Measurements from ENCODE around the gene USH1C. TPM values are rescaled to one million over a fixed set of nuclear protein-coding genes. Genes with fewer than 3 reads are reported as not detected.
A peak's percentile ranks its signal among the peaks of the same experiment; 100 is the strongest.

USH1C gene
- total RNA-seq, 8 experiments from 2014 or later = 0.11 to 1.00 (median 0.51) TPM; not detected in 3

- in situ Hi-C loops (cut with MboI; ENCODE audit: low pct_unique_long_range_greater_than_20kb in 2 of 9, low sequenced_read_pairs in 9 of 9, unreplicated experiment in 9 of 9) = loop anchor here in 8 of 9 experiments (10.0 to 25.0 kb wide), 5 partner anchors 108 to 267 kb away; partner anchors contain the start of genes KCNJ11 (in 6 of the 8) and NCR3LG1 (in 1 of the 8)
- peaks cover 9 to 10% of the 10 kb centered on the region in 2 donors for H3K4me1 ChIP-seq (replicated peaks in 1 of 2)
- 6 to 100% (median 51%) methylated on average over 1 to 7 of the region's 9 CpGs; no CpG with 5 or more reads in 4 of the 10 experiments for WGBS, 10 experiments
- H3K27ac ChIP-seq = no peak overlapping the region
- no peak overlapping the region for H3K4me3 ChIP-seq
- peak; percentile 66 to 90 (median 80) for ATAC-seq (replicated peaks in 6 of 8)
These were observed 39.7 kb downstream of the USH1C start for GRCh38 chr11:17504330-17505107.

DNA sequence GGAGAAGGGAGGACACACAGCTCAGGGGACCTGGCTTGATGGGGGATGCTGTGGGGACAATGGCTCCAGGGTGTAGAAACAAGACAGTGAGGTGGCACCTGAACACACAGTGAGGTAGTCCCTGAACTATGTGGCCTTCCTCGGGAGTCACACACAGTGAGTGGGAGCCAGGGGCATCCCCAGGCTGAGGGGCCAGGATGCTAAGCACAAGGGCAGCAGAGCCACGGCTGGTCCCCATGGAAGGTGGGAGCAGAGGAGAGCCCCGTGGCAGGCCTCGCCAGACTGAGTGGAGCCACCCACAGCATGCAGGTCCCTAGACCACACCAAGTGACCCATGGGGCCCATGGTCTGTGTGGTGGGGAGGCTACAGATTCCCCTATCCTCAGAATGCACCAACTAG is 41.6 kb downstream of the USH1C start:
- Histone ChIP-seq H3K4me1 (replicated peaks in 1 of 2) (peaks cover 2% of the 10 kb centered on the region in 2 donors), H3K4me3 (no peak overlapping the region), H3K27ac (no peak overlapping the region)
- WGBS, 10 experiments = 0 to 60% (median 60%) methylated on average over 1 of the region's 4 CpGs; no CpG with 5 or more reads in 7 of the 10 experiments
- in situ Hi-C loops (cut with MboI; ENCODE audit: low pct_unique_long_range_greater_than_20kb in 2 of 9, low sequenced_read_pairs in 9 of 9, unreplicated experiment in 9 of 9) = loop anchor here in 8 of 9 experiments (10.0 to 25.0 kb wide), 5 partner anchors 110 to 265 kb away; partner anchors contain the start of genes KCNJ11 (in 6 of the 8) and NCR3LG1 (in 1 of the 8)
- no peak for ATAC-seq (replicated peaks in 6 of 8)

GRCh38 chr11:17500673-17501072 is 43.5 kb downstream of the USH1C start:
- ATAC-seq (replicated peaks in 6 of 8) = no peak
- H3K27ac ChIP-seq = no peak overlapping the region
- in situ Hi-C loops (cut with MboI; ENCODE audit: low pct_unique_long_range_greater_than_20kb in 2 of 9, low sequenced_read_pairs in 9 of 9, unreplicated experiment in 9 of 9) = loop anchor here in 8 of 9 experiments (10.0 to 25.0 kb wide), 5 partner anchors 112 to 263 kb away; partner anchors contain the start of genes KCNJ11 (in 6 of the 8) and NCR3LG1 (in 1 of the 8)
- H3K4me3 ChIP-seq = no peak overlapping the region
- no peaks in the 10 kb centered on the region for H3K4me1 ChIP-seq (replicated peaks in 1 of 2)
- WGBS, 10 experiments = 10 to 100% (median 86%) methylated on average over 1 to 6 of the region's 12 CpGs; no CpG with 5 or more reads in 4 of the 10 experiments

DNA sequence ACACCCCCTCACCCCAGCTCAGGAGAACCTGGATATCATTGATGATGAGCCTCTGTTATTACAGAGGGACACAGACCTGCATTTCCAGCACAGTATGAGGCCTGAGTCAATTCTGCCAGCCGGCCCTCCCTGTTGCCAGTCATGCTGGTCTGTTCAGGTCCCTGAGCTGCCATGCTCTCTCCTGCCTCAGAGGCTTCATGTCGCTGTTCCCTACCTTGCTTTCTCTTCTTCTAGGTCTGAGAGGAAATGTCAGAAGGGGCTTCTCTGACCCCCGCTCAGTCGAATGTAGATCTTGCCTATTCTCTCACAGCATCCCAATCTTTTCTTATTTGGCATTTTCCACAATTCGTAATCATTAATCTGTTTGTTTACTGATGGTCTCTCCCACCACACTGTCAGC is 45.7 kb downstream of the USH1C start:
- Histone ChIP-seq H3K4me1 (replicated peaks in 1 of 2) (no peaks in the 10 kb centered on the region), H3K4me3 (no peak overlapping the region), H3K27ac (no peak overlapping the region)
- in situ Hi-C loops (cut with MboI; ENCODE audit: low pct_unique_long_range_greater_than_20kb in 2 of 9, low sequenced_read_pairs in 9 of 9, unreplicated experiment in 9 of 9) = loop anchor here in 2 of 9 experiments (25.0 kb wide), 1 partner anchor 111 kb away; the partner anchor contains the start of gene KCNJ11 (in 2 of the 2)
- WGBS, 10 experiments = 0 to 83% (median 55%) methylated on average over 1 to 5 of the region's 5 CpGs; no CpG with 5 or more reads in 1 of the 10 experiments
- ATAC-seq (replicated peaks in 6 of 8) = peak; percentile 63 to 89 (median 72)

DNA sequence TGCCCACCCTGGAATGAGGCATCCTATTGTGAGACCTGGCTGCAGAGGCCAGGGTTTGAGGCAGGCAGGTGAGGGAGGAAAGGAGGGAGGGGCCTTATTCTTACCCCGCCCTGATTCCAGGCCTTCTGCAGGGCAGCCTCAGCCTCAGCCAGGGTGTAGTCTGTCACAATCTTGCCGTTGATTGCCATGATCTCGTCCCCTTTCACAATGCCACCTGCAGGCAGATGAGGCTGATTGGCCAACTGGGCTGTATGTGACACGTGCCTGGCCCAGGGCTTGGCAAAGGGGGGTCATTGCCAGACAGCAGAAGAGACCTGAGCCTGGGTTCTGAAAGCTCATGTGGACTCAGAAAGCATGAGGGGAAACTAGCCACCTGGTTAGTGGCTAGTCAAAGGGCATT is 46.2 kb downstream of the USH1C start:
- WGBS, 10 experiments = 54 to 67% methylated on average over 2 of the region's 4 CpGs; no CpG with 5 or more reads in 8 of the 10 experiments
- H3K27ac ChIP-seq = no peak overlapping the region
- H3K4me3 ChIP-seq = no peak overlapping the region
- no peaks in the 10 kb centered on the region for H3K4me1 ChIP-seq (replicated peaks in 1 of 2)
- peak in 7 of 8 experiments; percentile 25 to 77 (median 45) for ATAC-seq (replicated peaks in 6 of 8)
- in situ Hi-C loops (cut with MboI; ENCODE audit: low pct_unique_long_range_greater_than_20kb in 2 of 9, low sequenced_read_pairs in 9 of 9, unreplicated experiment in 9 of 9) = loop anchor here in 2 of 9 experiments (25.0 kb wide), 1 partner anchor 111 kb away; the partner anchor contains the start of gene KCNJ11 (in 2 of the 2)

DNA sequence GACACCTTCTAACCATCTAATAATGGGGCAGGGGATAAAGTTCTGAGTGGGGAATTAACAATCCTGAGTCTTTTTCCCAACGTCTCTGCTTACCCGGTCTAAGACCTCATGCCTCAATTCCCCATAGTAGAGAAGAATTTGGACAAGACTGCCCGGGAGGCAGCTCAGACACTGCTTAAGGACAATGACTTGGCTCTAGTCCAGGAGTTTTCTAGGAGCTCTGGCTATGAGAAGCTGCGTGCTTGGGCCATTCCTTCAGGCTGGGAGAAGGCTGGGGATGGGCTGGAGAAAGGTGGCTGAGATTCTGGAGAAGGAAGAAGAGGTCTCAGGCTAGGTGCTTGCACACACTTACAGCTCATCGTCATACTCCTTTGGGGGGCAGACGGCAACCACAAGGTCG is 47.8 kb downstream of the USH1C start:
- in situ Hi-C loops (cut with MboI; ENCODE audit: low pct_unique_long_range_greater_than_20kb in 2 of 9, low sequenced_read_pairs in 9 of 9, unreplicated experiment in 9 of 9) = loop anchor here in 2 of 9 experiments (25.0 kb wide), 1 partner anchor 109 kb away; the partner anchor contains the start of gene KCNJ11 (in 2 of the 2)
- ATAC-seq (replicated peaks in 6 of 8) = peak in 1 of 8 experiments; percentile 61

DNA sequence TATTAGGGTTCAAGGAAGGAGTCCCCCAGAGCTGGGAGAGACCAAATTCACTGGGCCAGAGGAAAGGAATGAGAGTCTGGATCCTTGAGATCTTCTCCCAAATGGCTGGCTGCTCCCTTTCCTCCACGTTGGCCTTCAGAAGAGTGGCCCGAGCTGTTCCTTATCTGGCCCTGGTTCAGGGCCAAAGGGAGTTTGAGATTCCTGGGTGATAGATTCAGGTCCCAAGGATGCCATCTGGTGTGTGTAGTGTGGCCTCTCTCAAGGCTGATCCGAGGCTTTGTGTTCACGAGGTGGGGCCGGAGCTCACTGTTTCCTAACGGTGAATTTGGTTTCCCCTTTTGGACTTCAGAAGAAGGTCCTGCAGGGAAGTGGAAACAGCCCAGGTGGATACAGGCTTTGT is 50.2 kb downstream of the USH1C start:
- WGBS, 10 experiments = 44 to 80% (median 65%) methylated on average over 1 to 5 of the region's 6 CpGs; no CpG with 5 or more reads in 4 of the 10 experiments
- Histone ChIP-seq H3K4me3 (no peak overlapping the region), H3K4me1 (replicated peaks in 1 of 2) (no peaks in the 10 kb centered on the region), H3K27ac (no peak overlapping the region)
- in situ Hi-C loops (cut with MboI; ENCODE audit: low pct_unique_long_range_greater_than_20kb in 2 of 9, low sequenced_read_pairs in 9 of 9, unreplicated experiment in 9 of 9) = loop anchor here in 2 of 9 experiments (25.0 kb wide), 1 partner anchor 107 kb away; the partner anchor contains the start of gene KCNJ11 (in 2 of the 2)
- ATAC-seq (replicated peaks in 6 of 8) = no peak

More for the DNA sequence above, 47.8 kb downstream of the USH1C start:
- WGBS, 10 experiments = 25 to 82% (median 54%) methylated on average over 2 to 4 of the region's 7 CpGs; no CpG with 5 or more reads in 3 of the 10 experiments
- Histone ChIP-seq H3K4me3 (no peak overlapping the region), H3K4me1 (replicated peaks in 1 of 2) (no peaks in the 10 kb centered on the region), H3K27ac (no peak overlapping the region)

- no peak for ATAC-seq (replicated peaks in 6 of 8)
- in situ Hi-C loops (cut with MboI; ENCODE audit: low pct_unique_long_range_greater_than_20kb in 2 of 9, low sequenced_read_pairs in 9 of 9, unreplicated experiment in 9 of 9) = loop anchor here in 2 of 9 experiments (25.0 kb wide), 1 partner anchor 104 kb away; the partner anchor contains the start of gene KCNJ11 (in 2 of the 2)
- Histone ChIP-seq H3K4me1 (replicated peaks in 1 of 2) (no peaks in the 10 kb centered on the region), H3K27ac (no peak overlapping the region), H3K4me3 (no peak overlapping the region)
- WGBS, 10 experiments = 50 to 100% (median 76%) methylated on average over 2 to 4 of the region's 4 CpGs; no CpG with 5 or more reads in 6 of the 10 experiments
These were observed 53.3 kb downstream of the USH1C start for GRCh38 chr11:17490938-17491337.

DNA sequence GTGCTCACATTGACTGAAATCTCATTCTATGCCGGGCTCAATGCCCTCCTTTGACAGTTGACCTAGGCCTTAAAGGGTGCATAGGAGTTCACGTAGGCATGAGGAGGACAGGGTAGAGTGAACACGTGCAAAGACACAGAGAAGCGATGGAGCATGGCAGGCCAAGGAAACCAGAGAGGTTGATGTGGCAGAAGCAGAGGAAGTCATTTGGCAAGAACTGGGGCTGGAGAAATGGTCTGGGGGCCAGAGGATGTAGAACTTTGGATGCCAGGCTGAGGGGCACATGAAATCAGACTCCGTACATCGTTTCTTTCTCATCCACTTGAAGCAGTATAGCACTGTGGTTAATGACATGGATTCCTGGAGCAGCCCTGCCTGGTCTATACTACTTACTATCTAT is 54.0 kb downstream of the USH1C start:
- WGBS, 10 experiments = 33 to 100% (median 71%) methylated on average over 1 to 4 of the region's 6 CpGs; no CpG with 5 or more reads in 1 of the 10 experiments
- Histone ChIP-seq H3K27ac (no peak overlapping the region), H3K4me3 (no peak overlapping the region), H3K4me1 (replicated peaks in 1 of 2) (no peaks in the 10 kb centered on the region)
- no peak for ATAC-seq (replicated peaks in 6 of 8)
- in situ Hi-C loops (cut with MboI; ENCODE audit: low pct_unique_long_range_greater_than_20kb in 2 of 9, low sequenced_read_pairs in 9 of 9, unreplicated experiment in 9 of 9) = loop anchor here in 2 of 9 experiments (25.0 kb wide), 1 partner anchor 103 kb away; the partner anchor contains the start of gene KCNJ11 (in 2 of the 2)

DNA sequence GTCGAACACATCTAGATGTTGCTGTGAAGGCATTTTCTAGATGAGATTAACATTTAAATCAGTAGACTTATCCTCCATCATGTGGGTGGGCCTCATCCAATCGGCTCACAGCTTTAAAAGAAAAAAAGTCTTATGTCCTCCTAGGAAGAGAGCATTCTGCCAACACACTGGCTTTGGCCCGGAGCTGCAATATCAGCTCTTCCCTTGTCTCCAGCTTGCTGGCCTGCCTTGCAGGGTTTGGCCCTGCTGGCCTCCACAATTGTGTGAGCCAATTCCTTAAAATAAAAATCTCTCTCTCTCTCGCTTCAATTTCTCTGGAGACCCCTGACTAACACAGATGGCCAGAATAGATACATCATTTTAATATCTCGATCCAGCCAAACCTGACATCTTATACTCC is 54.5 kb downstream of the USH1C start:
- in situ Hi-C loops (cut with MboI; ENCODE audit: low pct_unique_long_range_greater_than_20kb in 2 of 9, low sequenced_read_pairs in 9 of 9, unreplicated experiment in 9 of 9) = loop anchor here in 2 of 9 experiments (25.0 kb wide), 1 partner anchor 102 kb away; the partner anchor contains the start of gene KCNJ11 (in 2 of the 2)
- Histone ChIP-seq H3K4me1 (replicated peaks in 1 of 2) (no peaks in the 10 kb centered on the region), H3K27ac (no peak overlapping the region), H3K4me3 (no peak overlapping the region)
- WGBS, 10 experiments = 0 to 91% (median 66%) methylated on average over 2 to 5 of the region's 5 CpGs; no CpG with 5 or more reads in 1 of the 10 experiments
- no peak for ATAC-seq (replicated peaks in 6 of 8)

GRCh38 chr11:17488563-17488962 is 55.7 kb downstream of the USH1C start:
- no peak overlapping the region for H3K4me3 ChIP-seq
- no peaks in the 10 kb centered on the region for H3K4me1 ChIP-seq (replicated peaks in 1 of 2)
- in situ Hi-C loops (cut with MboI; ENCODE audit: low pct_unique_long_range_greater_than_20kb in 2 of 9, low sequenced_read_pairs in 9 of 9, unreplicated experiment in 9 of 9) = loop anchor here in 2 of 9 experiments (25.0 kb wide), 1 partner anchor 101 kb away; the partner anchor contains the start of gene KCNJ11 (in 2 of the 2)
- WGBS, 10 experiments = 0 to 71% (median 14%) methylated on average over 1 of the region's 1 CpG; no CpG with 5 or more reads in 7 of the 10 experiments
- ATAC-seq (replicated peaks in 6 of 8) = no peak
- H3K27ac ChIP-seq = no peak overlapping the region

DNA sequence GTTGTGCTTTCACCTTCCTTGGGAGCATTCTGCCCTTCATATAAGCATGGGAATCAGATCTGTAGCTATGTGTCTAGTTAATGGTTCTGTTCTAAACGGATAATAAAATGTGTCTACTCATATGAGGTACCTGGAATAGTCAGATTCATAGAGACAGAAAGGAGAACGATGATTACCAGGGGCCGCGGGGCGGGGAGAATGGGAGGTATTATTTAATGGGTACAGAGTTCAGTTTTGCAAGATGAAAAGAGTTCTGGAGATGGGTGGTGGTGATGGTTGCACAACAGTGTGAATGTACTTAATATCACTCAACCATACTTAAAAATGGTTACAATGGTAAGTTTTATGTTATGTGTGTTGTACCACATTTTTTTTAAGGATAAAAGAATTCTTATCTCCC is 57.6 kb downstream of the USH1C start:
- Histone ChIP-seq H3K27ac (no peak overlapping the region), H3K4me1 (replicated peaks in 1 of 2) (no peaks in the 10 kb centered on the region), H3K4me3 (no peak overlapping the region)
- in situ Hi-C loops (cut with MboI; ENCODE audit: low pct_unique_long_range_greater_than_20kb in 2 of 9, low sequenced_read_pairs in 9 of 9, unreplicated experiment in 9 of 9) = loop anchor here in 2 of 9 experiments (25.0 kb wide), 1 partner anchor 99 kb away; the partner anchor contains the start of gene KCNJ11 (in 2 of the 2)
- WGBS, 10 experiments = 13 to 100% (median 63%) methylated on average over 2 to 5 of the region's 5 CpGs; no CpG with 5 or more reads in 3 of the 10 experiments
- ATAC-seq (replicated peaks in 6 of 8) = no peak

All from motor neuron (in vitro differentiated cells).